Neural crest cell (in vitro differentiated cells): ENCODE data around the gene PRRT3. TPM values are rescaled to one million over a fixed set of nuclear protein-coding genes. Genes with fewer than 3 reads are reported as not detected.
A peak's percentile ranks its signal among the peaks of the same experiment; 100 is the strongest.

ENCODE experiments used
- DNase-seq: peaks from one replicate; pipeline ENCODE4 v3.0.0; 2021; ENCODE audit warnings: low read depth, mixed read lengths, low spot score
- H3K27ac Mint-ChIP-seq: one replicate; pipeline ENCODE4 v1.8.0; 2021; ENCODE audit warnings: mild to moderate bottlenecking, mixed read lengths; ENCODE audit not compliant: unreplicated experiment
- H3K27me3 Mint-ChIP-seq: 2 replicates; pipeline ENCODE4 v1.8.0; 2021; ENCODE audit warnings: low read depth, mild to moderate bottlenecking, mixed read lengths
- H3K36me3 Mint-ChIP-seq: 2 replicates; pipeline ENCODE4 v1.8.0; 2021; ENCODE audit warnings: low read depth, mild to moderate bottlenecking, mixed read lengths
- H3K4me1 Mint-ChIP-seq: 2 replicates; pipeline ENCODE4 v1.8.0; 2021; ENCODE audit warnings: mixed read lengths
- H3K4me3 Mint-ChIP-seq: one replicate; pipeline ENCODE4 v1.8.0; 2021; ENCODE audit warnings: mild to moderate bottlenecking, mixed read lengths
- H3K9me3 Mint-ChIP-seq: 2 replicates; pipeline ENCODE4 v1.8.0; 2021; ENCODE audit warnings: mixed read lengths
- CTCF ChIP-seq: fragments of 200-600 bp; sonication (generic); conservative IDR thresholded peaks from 2 replicates; pipeline ENCODE4 v1.5.0; 2021; ENCODE audit warnings: antibody characterized with exemption, mild to moderate bottlenecking
- total RNA-seq: library from RNA; stranded (reverse); gene quantifications from 2 replicates; pipeline ENCODE4 v1.2.1, GENCODE V29; 2021

PRRT3 gene
- total RNA-seq, 1 donor from 2014 or later = 6.4 TPM

- Mint-ChIP-seq H3K27me3 (no peaks in the 10 kb centered on the region), H3K4me3 (no peak overlapping the region), H3K36me3 (peaks cover 8% of the 10 kb centered on the region), H3K27ac (peak overlapping the region; percentile 86), H3K9me3 (no peaks in the 10 kb centered on the region), H3K4me1 (no peaks in the 10 kb centered on the region)
- TF ChIP-seq CTCF = no peak
- DNase-seq = no peak
These were observed 26.6 kb upstream of the PRRT3 start for GRCh38 chr3:9978710-9979305.

DNA sequence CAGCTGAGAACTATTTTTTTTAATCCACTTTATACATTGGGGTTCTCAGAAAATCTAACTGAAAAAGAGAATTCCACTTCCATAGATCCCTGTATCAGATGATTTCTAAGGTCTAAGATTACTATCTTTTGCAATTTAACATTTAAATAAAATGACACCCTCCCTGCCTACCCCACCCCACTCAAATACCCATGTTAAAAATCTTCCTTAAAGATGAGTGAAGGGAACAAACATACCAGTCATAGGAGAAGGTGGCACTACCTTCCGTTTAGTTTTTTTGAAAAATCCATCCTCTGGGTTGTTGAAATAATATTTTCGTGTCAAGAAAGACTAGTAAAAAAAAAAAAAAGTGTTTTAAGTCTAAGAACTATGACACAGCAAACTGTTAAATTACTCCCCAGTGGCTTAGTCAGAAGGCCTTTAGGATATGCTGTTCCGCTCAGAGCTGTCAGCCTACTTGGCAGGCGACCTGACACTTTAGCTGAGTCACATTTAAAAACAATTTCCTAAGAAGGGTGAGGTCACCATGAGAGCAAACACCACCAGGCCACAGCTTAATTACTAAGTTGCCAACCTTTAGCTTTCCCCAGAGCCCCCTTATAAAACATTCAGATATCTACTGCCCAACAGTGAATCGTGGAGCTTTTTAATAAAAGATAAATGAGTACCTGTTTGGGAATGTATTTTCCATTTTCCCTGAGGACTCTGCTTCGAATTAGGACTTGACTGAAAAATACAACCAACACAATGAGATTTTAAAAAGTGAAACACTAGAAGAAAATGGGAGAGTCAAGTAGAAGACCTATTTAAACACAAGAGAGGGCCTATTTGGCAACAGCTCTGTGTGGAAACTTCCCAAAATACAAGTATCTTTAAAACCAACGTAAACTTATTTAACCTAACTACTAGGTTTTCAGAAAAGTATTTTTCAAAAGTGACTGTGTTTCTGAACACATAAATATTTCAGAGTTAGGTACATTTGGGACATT lies 24.8 kb upstream of the PRRT3 start:
- H3K27ac Mint-ChIP-seq = peak overlapping the region; percentile 35
- no peaks in the 10 kb centered on the region for H3K27me3 Mint-ChIP-seq
- no peak overlapping the region for H3K4me3 Mint-ChIP-seq
- no peaks in the 10 kb centered on the region for H3K9me3 Mint-ChIP-seq
- H3K36me3 Mint-ChIP-seq = peaks cover 8% of the 10 kb centered on the region
- DNase-seq = no peak
- H3K4me1 Mint-ChIP-seq = no peaks in the 10 kb centered on the region
- no peak for TF ChIP-seq CTCF

GRCh38 chr3:9970020-9970652 lies 17.9 kb upstream of the PRRT3 start:
- no peak for TF ChIP-seq CTCF
- Mint-ChIP-seq H3K27me3 (no peaks in the 10 kb centered on the region), H3K9me3 (no peaks in the 10 kb centered on the region), H3K36me3 (peaks cover 30% of the 10 kb centered on the region), H3K4me1 (no peaks in the 10 kb centered on the region), H3K27ac (no peak overlapping the region), H3K4me3 (no peak overlapping the region)
- no peak for DNase-seq

DNA sequence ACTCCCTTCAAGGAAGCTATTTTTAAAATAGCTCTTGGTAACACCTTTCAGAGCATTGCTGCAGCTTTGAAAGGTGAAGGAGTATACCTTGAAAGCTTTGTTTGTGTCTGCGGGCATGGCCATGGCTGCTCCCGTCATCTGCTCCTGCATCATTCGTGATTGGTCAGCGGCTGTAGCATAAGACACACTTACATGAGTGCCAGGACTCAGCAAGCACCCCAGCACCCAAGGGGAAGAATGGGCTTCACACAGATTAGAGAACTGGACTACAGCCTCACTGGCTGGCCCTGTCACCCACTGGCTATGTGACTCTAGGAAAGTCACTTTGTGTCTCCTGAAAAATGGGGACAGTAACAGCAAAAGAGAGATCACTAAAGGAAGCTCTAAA lies 17.4 kb upstream of the PRRT3 start:
- no peak for DNase-seq
- TF ChIP-seq CTCF = no peak
- H3K36me3 Mint-ChIP-seq = peaks cover 30% of the 10 kb centered on the region

DNA sequence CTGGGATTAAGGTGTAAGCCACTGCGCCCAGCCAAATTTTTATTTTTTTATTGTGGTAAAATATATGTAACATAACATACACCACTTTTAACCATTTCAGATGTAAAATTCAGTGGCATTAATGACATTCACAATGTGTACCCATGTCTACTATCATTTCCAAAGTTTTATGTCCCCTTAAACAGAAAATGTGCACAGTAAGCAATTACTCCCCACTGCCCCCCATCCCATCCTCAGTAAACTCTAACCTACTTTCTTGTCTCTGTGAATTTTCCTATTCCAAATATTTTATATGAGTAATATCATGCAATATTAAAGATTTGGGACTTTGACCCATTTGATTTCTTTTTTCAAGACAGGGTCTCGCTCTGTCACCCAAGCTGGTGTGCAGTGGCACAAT lies 14.6 kb upstream of the PRRT3 start:
- no peak for DNase-seq
- TF ChIP-seq CTCF = no peak
- Mint-ChIP-seq H3K36me3 (peaks cover 27% of the 10 kb centered on the region), H3K9me3 (no peaks in the 10 kb centered on the region), H3K27me3 (no peaks in the 10 kb centered on the region), H3K4me1 (no peaks in the 10 kb centered on the region), H3K27ac (no peak overlapping the region), H3K4me3 (no peak overlapping the region)

More for the DNA sequence above, 17.4 kb upstream of the PRRT3 start:
- H3K4me1 Mint-ChIP-seq = no peaks in the 10 kb centered on the region
- no peaks in the 10 kb centered on the region for H3K9me3 Mint-ChIP-seq
- H3K27me3 Mint-ChIP-seq = no peaks in the 10 kb centered on the region
- H3K27ac Mint-ChIP-seq = no peak overlapping the region
- no peak overlapping the region for H3K4me3 Mint-ChIP-seq
